A673 (cell line): ENCODE measurements around the gene NEK7. TPM values are rescaled to one million over a fixed set of nuclear protein-coding genes. Genes with fewer than 3 reads are reported as not detected.

Source experiments
- BruUV-seq: library from RNA; stranded (reverse); fragments of 400-500 nt; replicated peaks from 2 replicates; lab custom pipeline; 2021; lab: Mats Ljungman, UMichigan
- CTCF ChIA-PET: fragments of 300-600 bp; sonication (Branson Sonifier 250); formaldehyde crosslinking; loops from one replicate; lab custom pipeline; 2022; ENCODE audit warnings: antibody characterized with exemption; lab: Charles Lee
- POLR2A ChIA-PET: fragments of 300-600 bp; sonication (Branson Sonifier 250); formaldehyde crosslinking; loops from one replicate; lab custom pipeline; 2022; ENCODE audit warnings: antibody characterized with exemption; ENCODE audit not compliant: low non-redundant PET; lab: Charles Lee
- DNase-seq: peaks from one replicate; pipeline ENCODE4 v3.0.0-alpha.2; 2015; ENCODE audit warnings: low spot score
- H3K27ac ChIP-seq: fragments of 200-600 bp; sonication (generic); 2 replicates; pipeline ENCODE4 v1.5.1; 2016; ENCODE audit warnings: mixed run types, low read depth, mild to moderate bottlenecking, mixed read lengths, antibody characterized with exemption, low read length; ENCODE audit not compliant: poor library complexity, severe bottlenecking
- H3K27me3 ChIP-seq: fragments of 200-600 bp; sonication (generic); replicated peaks from 2 replicates; pipeline ENCODE4 v1.6.1; 2017; ENCODE audit warnings: mixed run types, low read depth, mild to moderate bottlenecking, mixed read lengths, antibody characterized with exemption, low read length; ENCODE audit not compliant: insufficient read depth, poor library complexity
- H3K36me3 ChIP-seq: fragments of 200-600 bp; sonication (generic); 2 replicates; pipeline ENCODE4 v1.6.1; 2016; ENCODE audit warnings: mixed run types, mild to moderate bottlenecking, mixed read lengths, antibody characterized with exemption, low read length; ENCODE audit not compliant: insufficient read depth, poor library complexity, severe bottlenecking
- H3K4me1 ChIP-seq: fragments of 200-600 bp; sonication (generic); 2 replicates; pipeline ENCODE4 v1.6.1; 2017; ENCODE audit warnings: mixed run types, mild to moderate bottlenecking, mixed read lengths, antibody characterized with exemption, low read length; ENCODE audit not compliant: insufficient read depth, poor library complexity, severe bottlenecking
- H3K4me3 ChIP-seq: fragments of 200-600 bp; sonication (generic); 2 replicates; pipeline ENCODE4 v1.5.1; 2016; ENCODE audit warnings: low read depth, mixed run types, mild to moderate bottlenecking, mixed read lengths, low read length; ENCODE audit not compliant: poor library complexity, severe bottlenecking
- H3K9me3 ChIP-seq: fragments of 200-600 bp; sonication (generic); 2 replicates; pipeline ENCODE4 v1.6.1; 2016; ENCODE audit warnings: mixed run types, low read depth, mild to moderate bottlenecking, mixed read lengths, antibody characterized with exemption, low read length; ENCODE audit not compliant: poor library complexity, severe bottlenecking
- CTCF ChIP-seq: fragments of 300-800, 200-600 bp; sonication (generic); conservative IDR thresholded peaks from 2 replicates; pipeline ENCODE4 v1.5.1; 2017; ENCODE audit warnings: low read depth, mild to moderate bottlenecking, antibody characterized with exemption, low read length, moderate library complexity, mixed read lengths
- EZH2 ChIP-seq: fragments of 200-600 bp; sonication (generic); IDR thresholded peaks from 2 replicates; pipeline ENCODE4 v1.6.1; 2017; ENCODE audit warnings: borderline replicate concordance, low read depth, mild to moderate bottlenecking, mixed read lengths, antibody characterized with exemption, low read length; ENCODE audit not compliant: poor library complexity, severe bottlenecking
- intact Hi-C: fragments of 100-400 bp; cut with micrococcal nuclease; formaldehyde crosslinking; loops from one replicate; pipeline ENCODE4 v1.10.0; 2022; ENCODE audit not compliant: unreplicated experiment
- total RNA-seq: library from RNA; stranded (reverse); gene quantifications from 2 replicates; pipeline ENCODE4 v1.2.3, GENCODE V29; 2021

NEK7 gene
- total RNA-seq, 1 experiment from 2014 or later = 18.6 TPM

DNA sequence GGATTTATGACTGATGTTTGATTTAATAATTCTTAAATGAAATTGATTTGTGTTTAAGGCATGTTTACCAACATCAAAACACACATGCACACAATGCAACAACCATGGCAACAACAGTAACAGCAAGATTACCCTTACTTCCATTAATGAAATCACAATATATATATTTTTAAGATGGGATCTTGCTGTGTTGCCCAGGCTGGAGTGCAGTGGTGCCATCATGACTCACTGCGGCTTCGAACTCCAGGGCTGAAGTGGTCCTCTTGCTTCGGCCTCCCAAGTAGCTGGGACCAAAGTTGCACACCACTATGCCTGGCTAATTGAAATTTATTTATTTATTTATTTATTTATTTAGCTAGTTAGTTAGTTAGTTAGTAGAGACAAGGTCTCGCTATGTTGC is 27.7 kb downstream of the NEK7 start:
- DNase-seq = no peak
- no peak for TF ChIP-seq CTCF
- H3K27me3 ChIP-seq = no peaks in the 10 kb centered on the region
- intact Hi-C loops = no loop called here
- POLR2A ChIA-PET = no interaction called here
- BruUV-seq = no TSS peak
- H3K4me3 ChIP-seq = no peak overlapping the region
- no peaks in the 10 kb centered on the region for H3K9me3 ChIP-seq
- CTCF ChIA-PET = interaction anchor here (0.5 kb wide), 1 partner anchor 58 kb away, joined by 5 read pairs; no protein-coding TSS in a partner anchor
- no peaks in the 10 kb centered on the region for H3K36me3 ChIP-seq
- no peak overlapping the region for H3K27ac ChIP-seq
- H3K4me1 ChIP-seq = no peaks in the 10 kb centered on the region

GRCh38 chr1:198185146-198185545 is 28.3 kb downstream of the NEK7 start:
- H3K9me3 ChIP-seq = no peaks in the 10 kb centered on the region
- no peaks in the 10 kb centered on the region for H3K27me3 ChIP-seq
- H3K4me1 ChIP-seq = peaks cover under 1% of the 10 kb centered on the region
- BruUV-seq = no TSS peak
- intact Hi-C loops = no loop called here
- CTCF ChIA-PET = no interaction called here
- TF ChIP-seq EZH2 (no peak), CTCF (no peak)
- POLR2A ChIA-PET = interaction anchor here (0.5 to 0.8 kb wide), 2 partner anchors 9 to 90 kb away, joined by 8 to 23 read pairs; no protein-coding TSS in a partner anchor
- H3K36me3 ChIP-seq = no peaks in the 10 kb centered on the region
- DNase-seq = no peak
- H3K4me3 ChIP-seq = no peak overlapping the region
- H3K27ac ChIP-seq = no peak overlapping the region

- peaks cover 7% of the 10 kb centered on the region for H3K4me1 ChIP-seq
- intact Hi-C loops = no loop called here
- TF ChIP-seq EZH2 = no peak
- TF ChIP-seq CTCF = no peak
- CTCF ChIA-PET = no interaction called here
- H3K36me3 ChIP-seq = no peaks in the 10 kb centered on the region
- no peak overlapping the region for H3K27ac ChIP-seq
- H3K4me3 ChIP-seq = no peak overlapping the region
- H3K27me3 ChIP-seq = no peaks in the 10 kb centered on the region
- no TSS peak for BruUV-seq
- no peak for DNase-seq
- POLR2A ChIA-PET = interaction anchor here (0.8 kb wide), 1 partner anchor 9 kb away, joined by 23 read pairs; no protein-coding TSS in a partner anchor
- H3K9me3 ChIP-seq = no peaks in the 10 kb centered on the region
These were observed 29.0 kb downstream of the NEK7 start for GRCh38 chr1:198185759-198186158.
